OCI-LY1 (cell line): ENCODE results near the gene BMERB1.

ENCODE experiments used
- H2AFZ ChIP-seq: fragments of 200-600 bp; sonication (generic), shearing (Covaris generic); 2 replicates; pipeline ENCODE4 v1.6.0; 2014; ENCODE audit warnings: antibody characterized with exemption, mild to moderate bottlenecking, low read length
- H3F3A ChIP-seq: fragments of 200-600 bp; sonication (generic), shearing (Covaris generic); 2 replicates; pipeline ENCODE4 v1.6.0; 2014; ENCODE audit warnings: mild to moderate bottlenecking, antibody characterized with exemption, low read length, moderate library complexity; ENCODE audit not compliant: insufficient read depth
- H3K27ac ChIP-seq: fragments of 200-600 bp; sonication (generic); 2 replicates; pipeline ENCODE4 v1.5.1; 2014; ENCODE audit warnings: low read length, mixed run types, mild to moderate bottlenecking, low read depth; ENCODE audit not compliant: poor library complexity, severe bottlenecking
- H3K27me3 ChIP-seq: fragments of 200-600 bp; sonication (generic); 2 replicates; pipeline ENCODE4 v1.6.0; 2014; ENCODE audit warnings: antibody characterized with exemption, mild to moderate bottlenecking, low read length, moderate library complexity; ENCODE audit not compliant: insufficient read depth
- H3K36me3 ChIP-seq: fragments of 200-600 bp; sonication (generic); 2 replicates; pipeline ENCODE4 v1.6.1; 2014; ENCODE audit warnings: mild to moderate bottlenecking, antibody characterized with exemption, low read length, moderate library complexity, mixed read lengths; ENCODE audit not compliant: insufficient read depth
- H3K4me1 ChIP-seq: fragments of 200-600 bp; sonication (generic); 2 replicates; pipeline ENCODE4 v1.5.1; 2014; ENCODE audit warnings: mild to moderate bottlenecking, low read length, moderate library complexity; ENCODE audit not compliant: insufficient read depth, severe bottlenecking
- H3K4me2 ChIP-seq: fragments of 200-600 bp; sonication (generic), shearing (Covaris generic); 2 replicates; pipeline ENCODE4 v1.6.1; 2014; ENCODE audit warnings: low read length
- H3K4me3 ChIP-seq: fragments of 200-600 bp; sonication (generic); 2 replicates; pipeline ENCODE4 v1.5.1; 2014; ENCODE audit warnings: low read length, low read depth, mild to moderate bottlenecking, mixed read lengths; ENCODE audit not compliant: poor library complexity, severe bottlenecking
- H3K79me2 ChIP-seq: fragments of 200-600 bp; shearing (Covaris generic); 2 replicates; pipeline ENCODE4 v1.6.1; 2016; ENCODE audit warnings: mixed run types, low read length, mixed read lengths; ENCODE audit not compliant: insufficient read depth
- H3K9ac ChIP-seq: fragments of 200-600 bp; sonication (generic), shearing (Covaris generic); 2 replicates; pipeline ENCODE4 v1.6.1; 2014; ENCODE audit warnings: mild to moderate bottlenecking, low read length, mixed read lengths
- H3K9me2 ChIP-seq: fragments of 200-600 bp; sonication (generic), shearing (Covaris generic); 2 replicates; pipeline ENCODE4 v1.6.1; 2014; ENCODE audit warnings: low read depth, mild to moderate bottlenecking, low read length, mixed read lengths
- H3K9me3 ChIP-seq: fragments of 200-600 bp; shearing (Covaris generic); 2 replicates; pipeline ENCODE4 v1.6.1; 2014; ENCODE audit warnings: low read length, mixed read lengths
- H4K20me1 ChIP-seq: fragments of 200-600 bp; sonication (generic), shearing (Covaris generic); 2 replicates; pipeline ENCODE4 v1.6.0; 2016; ENCODE audit warnings: mild to moderate bottlenecking, low read length; ENCODE audit not compliant: insufficient read depth
- CTCF ChIP-seq: fragments of 200-600 bp; sonication (generic), shearing (Covaris generic); IDR thresholded peaks from 2 replicates; pipeline ENCODE4 v1.5.1; 2017; ENCODE audit warnings: mild to moderate bottlenecking, antibody characterized with exemption, low read length, moderate library complexity, mixed read lengths
- EZH2 ChIP-seq: fragments of 200-600 bp; sonication (generic), shearing (Covaris generic); IDR thresholded peaks from 2 replicates; pipeline ENCODE4 v1.8.0; 2017; ENCODE audit warnings: borderline replicate concordance, mixed run types, mild to moderate bottlenecking, antibody characterized with exemption, low read length, moderate library complexity, mixed read lengths

Gene BMERB1

DNA sequence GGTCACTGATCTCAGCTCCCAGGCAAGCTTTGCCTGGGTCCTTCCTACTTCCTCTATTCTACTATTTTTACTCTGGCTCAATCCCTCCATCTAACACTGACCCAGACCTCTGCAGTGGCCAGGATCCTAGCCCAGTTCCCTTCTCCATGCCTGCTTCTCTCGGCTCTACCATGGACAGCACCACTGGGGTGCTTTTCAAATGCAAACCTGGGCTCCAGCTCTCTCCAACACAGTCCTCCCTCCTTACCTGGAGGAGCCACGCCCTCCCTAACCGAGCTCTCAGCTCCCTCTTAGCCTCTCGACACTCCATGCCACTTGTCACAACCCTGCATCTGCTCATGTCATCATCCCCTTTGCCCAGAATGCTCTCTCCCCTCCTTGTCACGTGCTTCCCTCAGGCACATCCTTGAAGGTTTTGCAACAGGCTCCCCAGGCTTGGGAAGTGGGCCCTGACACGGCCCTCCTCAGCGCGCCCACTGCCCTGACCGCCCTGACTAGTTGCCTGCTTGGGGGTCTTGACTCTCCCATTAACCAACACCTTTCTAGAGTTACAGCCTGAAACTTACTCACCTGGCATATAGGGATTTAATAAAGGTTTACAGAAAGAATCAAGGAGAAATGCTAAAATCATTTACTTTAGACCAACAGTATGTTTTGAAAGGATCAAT is 167.0 kb downstream of the BMERB1 start:
- Histone ChIP-seq H3K4me3 (no peak overlapping the region), H3K4me1 (no peaks in the 10 kb centered on the region), H3K9ac (no peak overlapping the region), H3K9me2 (no peaks in the 10 kb centered on the region), H2AFZ (no peak overlapping the region), H3K27me3 (no peaks in the 10 kb centered on the region), H3K4me2 (no peak overlapping the region), H3K79me2 (no peaks in the 10 kb centered on the region), H3K9me3 (no peaks in the 10 kb centered on the region), H3K27ac (no peak overlapping the region), H3K36me3 (peaks cover 98% of the 10 kb centered on the region), H4K20me1 (no peaks in the 10 kb centered on the region), H3F3A (no peaks in the 10 kb centered on the region)
- TF ChIP-seq EZH2 = no peak
- TF ChIP-seq CTCF = no peak

- Histone ChIP-seq H3K36me3 (peaks cover 97% of the 10 kb centered on the region), H3K4me2 (no peak overlapping the region), H3K9me3 (no peaks in the 10 kb centered on the region), H3K79me2 (no peaks in the 10 kb centered on the region), H3K9me2 (no peaks in the 10 kb centered on the region), H3K27ac (no peak overlapping the region), H4K20me1 (no peaks in the 10 kb centered on the region), H3F3A (no peaks in the 10 kb centered on the region), H3K4me1 (no peaks in the 10 kb centered on the region), H3K27me3 (no peaks in the 10 kb centered on the region), H3K4me3 (no peak overlapping the region), H3K9ac (no peak overlapping the region), H2AFZ (no peak overlapping the region)
- TF ChIP-seq EZH2 (no peak), CTCF (no peak)
Measured at GRCh38 chr16:15602285-15603044, 168.1 kb downstream of the BMERB1 start.

DNA sequence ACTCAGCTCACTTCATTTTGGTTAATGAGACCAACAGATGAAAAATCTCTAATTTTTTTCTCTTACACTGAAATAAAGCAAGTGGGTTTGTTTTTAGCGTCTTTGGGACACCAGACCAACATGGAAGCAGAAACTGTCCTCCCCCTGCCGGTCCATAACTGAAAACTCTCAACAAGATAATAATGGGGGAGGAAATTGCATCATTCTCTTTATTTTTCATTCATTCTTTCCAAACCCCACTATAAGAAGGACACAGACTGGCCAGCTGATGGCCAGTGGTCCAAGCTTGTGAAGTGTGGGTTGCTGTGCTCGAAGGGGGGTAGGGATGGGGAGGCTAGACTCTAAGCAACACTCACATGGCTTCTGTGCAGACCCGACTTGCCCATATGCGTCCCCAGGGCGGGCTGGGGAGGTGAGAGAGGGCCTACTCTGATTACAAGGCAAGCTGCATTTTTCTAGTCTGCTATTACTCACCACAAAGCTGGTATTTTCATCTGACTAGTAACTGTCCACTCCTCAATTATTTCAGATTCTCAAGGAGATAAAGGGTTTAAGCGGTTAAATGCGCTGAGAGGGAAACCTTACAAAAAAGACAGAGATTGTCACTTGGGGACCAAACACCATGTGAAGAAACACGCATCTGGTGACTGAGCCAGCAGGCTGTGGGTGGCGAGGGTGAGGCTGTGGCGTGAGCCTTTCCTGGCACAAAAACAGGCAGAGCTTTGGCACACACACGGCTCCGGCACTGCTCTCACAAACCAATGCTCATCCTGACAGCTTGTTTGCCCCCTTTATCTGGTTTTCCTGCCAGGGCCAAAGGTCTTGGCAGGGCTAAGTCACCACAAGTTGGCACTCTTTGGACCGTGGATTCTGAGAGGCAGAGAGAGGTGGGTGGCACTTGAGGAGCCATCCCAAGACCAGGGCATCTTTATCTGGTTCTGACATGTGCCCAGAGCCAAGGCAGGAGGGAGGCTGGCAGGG is 170.4 kb downstream of the BMERB1 start:
- Histone ChIP-seq H3K79me2 (no peaks in the 10 kb centered on the region), H3K27ac (no peak overlapping the region), H3K36me3 (peaks cover 96% of the 10 kb centered on the region)

More for the DNA sequence above, 170.4 kb downstream of the BMERB1 start:
- no peaks in the 10 kb centered on the region for H3K9me2 ChIP-seq
- H3K4me3 ChIP-seq = no peak overlapping the region
- TF ChIP-seq EZH2 (no peak), CTCF (no peak)
- H3K4me2 ChIP-seq = no peak overlapping the region
- H3K9me3 ChIP-seq = no peaks in the 10 kb centered on the region
- H3K9ac ChIP-seq = no peak overlapping the region
- H4K20me1 ChIP-seq = no peaks in the 10 kb centered on the region
- no peaks in the 10 kb centered on the region for H3K4me1 ChIP-seq
- H2AFZ ChIP-seq = no peak overlapping the region
- no peaks in the 10 kb centered on the region for H3K27me3 ChIP-seq
- H3F3A ChIP-seq = no peaks in the 10 kb centered on the region
